ENCODE results near the gene CELSR2.

CELSR2 gene

GRCh38 chr1:109306832-109307273 lies 57.5 kb downstream of the CELSR2 start, which contains the start of gene MYBPHL:
Gene MYBPHL (minus strand): TSS chr1:109307011. CDS start chr1:109306991, 20 bp downstream.
- in situ Hi-C loops (cut with HindIII; ENCODE audit: low pct_ligation_motif_present, low sequenced_read_pairs) = no loop called here
- H3K27ac ChIP-seq = no peak within 1 kb of the TSS
- no peak for TF ChIP-seq CTCF (IDR thresholded peaks at IDR 0.05; ENCODE audit: low read depth, low read length, missing control alignments)
- DNase-seq = no peak
- peaks cover 5% of the 10 kb centered on the region for H3K36me3 ChIP-seq (replicated peaks)
- H3K27me3 ChIP-seq (replicated peaks) = no peaks in the 10 kb centered on the region
- no peak within 1 kb of the TSS for H3K4me3 ChIP-seq (ENCODE audit: low read depth, low read length)

GRCh38 chr1:109307274-109308021 lies 58.1 kb downstream of the CELSR2 start:
- in situ Hi-C loops (cut with HindIII; ENCODE audit: low pct_ligation_motif_present, low sequenced_read_pairs) = no loop called here
- no peak for DNase-seq
- Histone ChIP-seq H3K27ac (no peak overlapping the region), H3K4me3 (ENCODE audit: low read depth, low read length) (no peak overlapping the region), H3K36me3 (replicated peaks) (peaks cover 5% of the 10 kb centered on the region), H3K27me3 (replicated peaks) (no peaks in the 10 kb centered on the region)
- TF ChIP-seq CTCF (IDR thresholded peaks at IDR 0.05; ENCODE audit: low read depth, low read length, missing control alignments) = no peak

GRCh38 chr1:109309347-109309746 lies 60.0 kb downstream of the CELSR2 start:
- H3K4me3 ChIP-seq (ENCODE audit: low read depth, low read length) = no peak overlapping the region
- no peaks in the 10 kb centered on the region for H3K27me3 ChIP-seq (replicated peaks)
- H3K36me3 ChIP-seq (replicated peaks) = peaks cover 17% of the 10 kb centered on the region
- DNase-seq = no peak
- H3K27ac ChIP-seq = no peak overlapping the region
- in situ Hi-C loops (cut with HindIII; ENCODE audit: low pct_ligation_motif_present, low sequenced_read_pairs) = no loop called here
- no peak for TF ChIP-seq CTCF (IDR thresholded peaks at IDR 0.05; ENCODE audit: low read depth, low read length, missing control alignments)

- no peak overlapping the region for H3K27ac ChIP-seq
- no peaks in the 10 kb centered on the region for H3K27me3 ChIP-seq (replicated peaks)
- in situ Hi-C loops (cut with HindIII; ENCODE audit: low pct_ligation_motif_present, low sequenced_read_pairs) = no loop called here
- H3K4me3 ChIP-seq (ENCODE audit: low read depth, low read length) = no peak overlapping the region
- peaks cover 33% of the 10 kb centered on the region for H3K36me3 ChIP-seq (replicated peaks)
- TF ChIP-seq CTCF (IDR thresholded peaks at IDR 0.05; ENCODE audit: low read depth, low read length, missing control alignments) = no peak
- DNase-seq = no peak
Measured at GRCh38 chr1:109312246-109312645, 62.9 kb downstream of the CELSR2 start.

- TF ChIP-seq CTCF (IDR thresholded peaks at IDR 0.05; ENCODE audit: low read depth, low read length, missing control alignments) = no peak
- DNase-seq = no peak
- Histone ChIP-seq H3K27me3 (replicated peaks) (no peaks in the 10 kb centered on the region), H3K36me3 (replicated peaks) (peaks cover 40% of the 10 kb centered on the region), H3K27ac (no peak overlapping the region), H3K4me3 (ENCODE audit: low read depth, low read length) (no peak overlapping the region)
- in situ Hi-C loops (cut with HindIII; ENCODE audit: low pct_ligation_motif_present, low sequenced_read_pairs) = no loop called here
Measured at GRCh38 chr1:109312978-109313775, 63.8 kb downstream of the CELSR2 start.
